Lower leg skin (tissue), 4 donors: ENCODE data around the gene CCSER1. TPM values are rescaled to one million over a fixed set of nuclear protein-coding genes. Genes with fewer than 3 reads are reported as not detected.
"Not testable (repeated sequence)": the region's sequence is repeated elsewhere in the genome, so short reads cannot be mapped to it uniquely, and the experiment has no call there.

Experiments
- DNase-seq, 2 donors: peaks; one replicate each; pipeline ENCODE4 v3.0.0-alpha.2; 2019; ENCODE audit warnings: low spot score in 2 of 2
- H3K4me3 ChIP-seq: fragments of 200-600 bp; sonication (generic); 2 replicates; pipeline ENCODE4 v1.5.1; 2017; ENCODE audit warnings: mild to moderate bottlenecking, low read depth; ENCODE audit not compliant: poor library complexity, severe bottlenecking
- POLR2A ChIP-seq, 2 donors: fragments of 450-650 bp; IDR thresholded peaks; one replicate each; pipeline ENCODE4 v1.6.1; 2016 to 2017; ENCODE audit warnings: antibody characterized with exemption in 2 of 2, mild to moderate bottlenecking in 1 of 2, moderate library complexity in 1 of 2
- WGBS, 2 donors: methylation state at CpG; one replicate each; pipeline ENCODE4 v1.1.5; 2018; 5-methylcytosine and 5-hydroxymethylcytosine counted together
- intact Hi-C: fragments of 100-400 bp; cut with DNase I; formaldehyde crosslinking; loops from one replicate; pipeline ENCODE4 v1.15.0; 2023; ENCODE audit warnings: low total_unique reads
- total RNA-seq, 4 donors: library from RNA; depleted of rRNA; stranded (reverse); fragments of >200 nt; gene quantifications; one replicate each; pipeline ENCODE4 v1.1.0, GENCODE V29; 2016
- TF ChIP-seq, protein P1 (sequence below), 3 donors: fragments of 450-650 bp; IDR thresholded peaks; one replicate each; pipeline ENCODE4 v1.5.1; 2016; ENCODE audit warnings: antibody characterized with exemption in 3 of 3, mild to moderate bottlenecking in 3 of 3, moderate library complexity in 2 of 3

Gene CCSER1
- total RNA-seq, 4 donors from 2014 or later: 6.5 to 12.1 (median 9.9) TPM

DNA sequence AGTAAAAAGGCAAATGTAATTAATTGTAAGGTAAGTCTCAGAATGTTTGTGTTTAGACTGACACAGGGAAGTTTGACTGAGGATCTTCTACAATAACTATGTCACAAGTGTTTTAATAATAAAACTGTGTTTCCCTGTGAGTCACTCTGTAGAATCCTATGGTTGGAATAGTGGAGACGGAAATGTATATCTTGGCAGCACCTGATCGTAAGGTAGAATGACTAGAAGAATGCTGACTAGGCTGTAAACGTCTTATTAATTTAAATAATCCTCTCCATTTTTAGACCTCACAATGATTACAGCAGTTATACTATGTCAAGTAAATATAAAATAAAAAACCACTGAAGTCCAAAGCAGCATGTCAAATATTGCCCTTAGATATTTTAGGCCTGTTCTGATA, 266.0 kb downstream of the CCSER1 start:
- intact Hi-C loops: no loop called here
- no peak for TF ChIP-seq POLR2A (IDR thresholded peaks at IDR 0.05)
- TF ChIP-seq, protein P1, sequence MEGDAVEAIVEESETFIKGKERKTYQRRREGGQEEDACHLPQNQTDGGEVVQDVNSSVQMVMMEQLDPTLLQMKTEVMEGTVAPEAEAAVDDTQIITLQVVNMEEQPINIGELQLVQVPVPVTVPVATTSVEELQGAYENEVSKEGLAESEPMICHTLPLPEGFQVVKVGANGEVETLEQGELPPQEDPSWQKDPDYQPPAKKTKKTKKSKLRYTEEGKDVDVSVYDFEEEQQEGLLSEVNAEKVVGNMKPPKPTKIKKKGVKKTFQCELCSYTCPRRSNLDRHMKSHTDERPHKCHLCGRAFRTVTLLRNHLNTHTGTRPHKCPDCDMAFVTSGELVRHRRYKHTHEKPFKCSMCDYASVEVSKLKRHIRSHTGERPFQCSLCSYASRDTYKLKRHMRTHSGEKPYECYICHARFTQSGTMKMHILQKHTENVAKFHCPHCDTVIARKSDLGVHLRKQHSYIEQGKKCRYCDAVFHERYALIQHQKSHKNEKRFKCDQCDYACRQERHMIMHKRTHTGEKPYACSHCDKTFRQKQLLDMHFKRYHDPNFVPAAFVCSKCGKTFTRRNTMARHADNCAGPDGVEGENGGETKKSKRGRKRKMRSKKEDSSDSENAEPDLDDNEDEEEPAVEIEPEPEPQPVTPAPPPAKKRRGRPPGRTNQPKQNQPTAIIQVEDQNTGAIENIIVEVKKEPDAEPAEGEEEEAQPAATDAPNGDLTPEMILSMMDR (IDR thresholded peaks at IDR 0.05): no peak
- H3K4me3 ChIP-seq: no peak overlapping the region
- no peak for DNase-seq
- 72 to 74% methylated on average over 3 of the region's 3 CpGs for WGBS, 2 donors

DNA sequence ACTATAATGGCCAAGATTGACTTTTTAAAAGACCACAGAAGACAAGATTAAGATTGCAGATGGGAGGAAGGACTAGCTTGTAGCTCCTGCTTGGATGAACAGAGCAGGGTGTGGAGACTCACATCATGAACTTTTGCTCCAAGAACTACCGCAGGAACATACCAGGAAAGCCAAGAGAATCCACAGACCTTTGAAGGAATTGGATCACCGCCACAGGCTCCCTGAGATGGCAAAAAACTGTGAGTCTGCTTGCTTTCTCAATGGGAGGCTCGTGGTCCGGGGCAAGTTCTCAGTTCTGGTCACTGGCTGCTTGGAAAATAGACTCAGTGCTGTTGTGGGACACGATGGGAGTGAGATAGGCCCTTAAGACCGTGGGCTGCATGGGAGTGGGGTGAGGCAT, 276.6 kb downstream of the CCSER1 start:
- 91% methylated on average over 6 of the region's 6 CpGs for WGBS, 2 donors
- intact Hi-C loops: no loop called here
- no peak for DNase-seq
- TF ChIP-seq, protein P1 (IDR thresholded peaks at IDR 0.05): no peak
- TF ChIP-seq POLR2A (IDR thresholded peaks at IDR 0.05): no peak
- no peak overlapping the region for H3K4me3 ChIP-seq

DNA sequence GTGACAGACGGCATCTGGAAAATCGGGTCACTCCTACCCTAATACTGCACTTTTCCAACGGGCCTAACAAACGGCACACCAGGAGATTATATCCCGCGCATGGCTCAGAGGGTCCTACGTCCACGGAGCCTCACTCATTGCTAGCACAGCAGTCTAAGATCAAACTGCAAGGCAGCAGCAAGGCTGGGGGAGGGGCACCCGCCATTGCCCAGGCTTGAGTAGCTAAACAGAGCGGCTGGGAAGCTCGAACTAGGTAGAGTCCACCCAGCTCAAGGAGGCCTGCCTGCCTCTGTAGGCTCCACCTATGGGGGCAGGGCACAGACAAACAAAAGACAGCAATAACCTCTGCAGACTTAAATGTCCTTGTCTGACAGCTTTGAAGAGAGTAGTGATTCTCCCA, 280.7 kb downstream of the CCSER1 start:
- intact Hi-C loops, DNase-seq, H3K4me3 ChIP-seq: not testable (repeated sequence)
- 91 to 95% methylated on average over 11 of the region's 11 CpGs for WGBS, 2 donors

DNA sequence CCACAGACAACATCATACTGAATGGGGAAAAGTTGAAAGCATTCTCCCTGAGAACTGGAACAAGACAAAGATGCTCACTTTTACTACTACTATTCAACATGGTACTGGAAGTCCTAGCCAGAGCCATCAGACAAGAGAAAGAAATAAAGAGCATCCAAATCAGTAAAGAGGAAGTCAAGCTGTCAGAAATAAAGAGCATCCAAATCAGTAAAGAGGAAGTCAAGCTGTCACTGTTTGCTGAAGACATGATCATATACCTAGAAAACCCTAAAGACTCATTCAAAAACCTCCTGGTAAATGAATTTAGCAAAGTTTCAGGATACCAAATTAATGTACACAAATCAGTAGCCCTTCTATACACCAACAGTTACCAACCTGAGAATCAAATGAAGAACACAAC, 285.6 kb downstream of the CCSER1 start:
- DNase-seq, H3K4me3 ChIP-seq, intact Hi-C loops: not testable (repeated sequence)

DNA sequence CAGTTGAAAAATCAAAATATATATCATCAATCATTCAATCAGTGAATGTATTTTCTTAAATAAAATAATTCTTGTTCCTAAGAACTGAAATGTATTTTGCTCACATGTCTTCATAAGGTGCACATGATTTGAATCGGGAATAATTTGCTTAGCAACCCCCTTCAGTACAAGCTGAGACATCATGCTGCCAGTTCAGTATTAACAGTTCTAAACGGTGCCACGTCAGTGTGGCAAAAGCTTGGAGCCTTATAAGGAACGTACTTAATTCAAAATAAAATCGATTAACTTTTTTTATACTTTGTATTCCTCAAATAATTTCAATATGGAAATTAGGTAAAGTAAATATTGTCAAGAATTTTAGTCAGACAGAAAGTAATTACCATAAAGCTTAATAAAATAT, 287.9 kb downstream of the CCSER1 start:
- DNase-seq: no peak
- H3K4me3 ChIP-seq: no peak overlapping the region
- TF ChIP-seq, protein P1 (IDR thresholded peaks at IDR 0.05): no peak
- TF ChIP-seq POLR2A (IDR thresholded peaks at IDR 0.05): no peak
- intact Hi-C loops: no loop called here
- WGBS, 2 donors: 87 to 88% methylated on average over 5 of the region's 5 CpGs

DNA sequence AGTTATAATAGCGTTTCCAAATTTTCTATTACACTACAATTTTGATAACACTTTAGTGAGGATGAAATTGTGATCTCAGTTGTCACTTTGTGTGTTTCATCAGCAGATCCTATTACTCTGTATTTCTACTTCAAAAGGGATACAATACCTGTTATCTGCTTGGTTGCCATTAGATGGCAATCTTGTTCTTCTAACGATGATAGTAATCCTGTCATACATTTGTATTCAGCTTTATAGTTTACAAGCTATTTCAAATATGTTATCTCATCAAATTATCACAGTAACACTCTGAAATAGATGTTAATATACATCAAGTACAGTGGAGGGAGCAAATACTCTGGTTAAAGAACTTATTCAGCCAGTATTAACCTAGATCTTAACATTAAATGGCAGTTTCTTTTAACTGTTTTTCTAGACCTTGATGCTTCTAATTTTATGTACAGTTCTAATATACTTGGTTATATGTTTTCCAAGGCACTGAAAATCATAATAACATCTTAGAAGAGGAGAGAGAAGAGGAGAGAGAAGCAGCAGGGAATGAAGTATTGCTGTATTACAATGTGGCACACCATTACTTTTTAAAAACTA, 292.0 kb downstream of the CCSER1 start:
- H3K4me3 ChIP-seq: no peak overlapping the region
- TF ChIP-seq, protein P1 (IDR thresholded peaks at IDR 0.05): no peak
- no peak for TF ChIP-seq POLR2A (IDR thresholded peaks at IDR 0.05)
- intact Hi-C loops: no loop called here
- 3% methylated on average over 2 of the region's 2 CpGs for WGBS, 2 donors
- DNase-seq: no peak

DNA sequence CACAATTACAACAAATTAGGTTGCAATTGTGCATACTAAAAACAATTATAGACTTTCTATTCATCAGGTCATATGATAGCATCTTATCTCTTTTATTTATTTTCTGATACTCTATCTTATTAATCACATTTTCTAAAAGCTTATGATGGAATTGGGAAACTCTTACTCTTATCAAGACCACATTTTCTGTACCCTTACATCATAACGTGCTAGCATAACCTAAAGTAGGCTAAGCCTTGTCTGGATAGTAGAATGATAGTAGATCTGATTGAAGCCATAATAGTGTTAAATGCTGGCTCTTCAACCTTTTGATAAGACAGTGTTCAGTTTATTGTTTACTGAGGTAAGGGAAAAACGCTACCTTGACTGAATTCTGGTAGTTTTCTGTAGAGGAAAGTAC, 294.0 kb downstream of the CCSER1 start:
- WGBS, 2 donors: 63 to 78% methylated on average over 2 of the region's 2 CpGs
- H3K4me3 ChIP-seq: no peak overlapping the region

More for the DNA sequence above, 294.0 kb downstream of the CCSER1 start:
- intact Hi-C loops: no loop called here
- no peak for TF ChIP-seq POLR2A (IDR thresholded peaks at IDR 0.05)
- TF ChIP-seq, protein P1 (IDR thresholded peaks at IDR 0.05): no peak
- no peak for DNase-seq
